Measurements from ENCODE around the gene NFKBIB. TPM values are rescaled to one million over a fixed set of nuclear protein-coding genes. Genes with fewer than 3 reads are reported as not detected.
A peak's percentile ranks its signal among the peaks of the same experiment; 100 is the strongest.

The NFKBIB gene
- total and polyA plus RNA-seq, 5 donors = 16.0 to 28.9 (median 20.6) TPM

- H3K27ac ChIP-seq (ENCODE audit: low read length) = no peak overlapping the region
Measured at GRCh38 chr19:38949580-38950367, 50.0 kb downstream of the NFKBIB start.

GRCh38 chr19:38951187-38951586 is 51.4 kb downstream of the NFKBIB start:
- 66% methylated on average over 3 of the region's 3 CpGs for WGBS
- DNase-seq (no peak), ATAC-seq (no peak)
- no peak overlapping the region for H3K4me3 ChIP-seq (ENCODE audit: low read length)
- H3K4me1 ChIP-seq (ENCODE audit: control insufficient read depth, insufficient read depth, low read length) = peaks cover 5% of the 10 kb centered on the region
- no peaks in the 10 kb centered on the region for H3K27me3 ChIP-seq (ENCODE audit: control insufficient read depth, insufficient read depth)
- no peak overlapping the region for H3K27ac ChIP-seq (ENCODE audit: low read length)
- intact Hi-C loops (cut with DNase I) = no loop called here
- H3K9me3 ChIP-seq (ENCODE audit: control insufficient read depth, low read length) = no peaks in the 10 kb centered on the region

More at GRCh38 chr19:38949580-38950367, 50.0 kb downstream of the NFKBIB start:
- intact Hi-C loops (cut with DNase I) = no loop called here
- ATAC-seq = peak; percentile 95 to 97
- H3K9me3 ChIP-seq (ENCODE audit: control insufficient read depth, low read length) = no peaks in the 10 kb centered on the region
- DNase-seq = peak; percentile 92 to 96 (median 95)
- peaks cover 5% of the 10 kb centered on the region for H3K4me1 ChIP-seq (ENCODE audit: control insufficient read depth, insufficient read depth, low read length)
- WGBS = 9% methylated on average over 72 of the region's 72 CpGs
- no peaks in the 10 kb centered on the region for H3K27me3 ChIP-seq (ENCODE audit: control insufficient read depth, insufficient read depth)
- peak overlapping the region; percentile 21 for H3K4me3 ChIP-seq (ENCODE audit: low read length)

- 78% methylated on average over 13 of the region's 13 CpGs for WGBS
- H3K27me3 ChIP-seq (ENCODE audit: control insufficient read depth, insufficient read depth) = no peaks in the 10 kb centered on the region
- H3K9me3 ChIP-seq (ENCODE audit: control insufficient read depth, low read length) = no peaks in the 10 kb centered on the region
- H3K4me3 ChIP-seq (ENCODE audit: low read length) = no peak overlapping the region
- intact Hi-C loops (cut with DNase I) = no loop called here
- no peak for DNase-seq
- peaks cover 5% of the 10 kb centered on the region for H3K4me1 ChIP-seq (ENCODE audit: control insufficient read depth, insufficient read depth, low read length)
- ATAC-seq = no peak
- no peak overlapping the region for H3K27ac ChIP-seq (ENCODE audit: low read length)
Measured at GRCh38 chr19:38952395-38953165, 52.8 kb downstream of the NFKBIB start.

GRCh38 chr19:38953677-38954076 is 53.9 kb downstream of the NFKBIB start:
- Histone ChIP-seq H3K4me1 (ENCODE audit: control insufficient read depth, insufficient read depth, low read length) (peaks cover 5% of the 10 kb centered on the region), H3K4me3 (ENCODE audit: low read length) (no peak overlapping the region), H3K27me3 (ENCODE audit: control insufficient read depth, insufficient read depth) (no peaks in the 10 kb centered on the region), H3K27ac (ENCODE audit: low read length) (no peak overlapping the region), H3K9me3 (ENCODE audit: control insufficient read depth, low read length) (no peaks in the 10 kb centered on the region)
- 71% methylated on average over 4 of the region's 4 CpGs for WGBS
- intact Hi-C loops (cut with DNase I) = no loop called here
- ATAC-seq = no peak
- no peak for DNase-seq

GRCh38 chr19:38956264-38956663 is 56.5 kb downstream of the NFKBIB start:
- intact Hi-C loops (cut with DNase I) = no loop called here
- no peaks in the 10 kb centered on the region for H3K9me3 ChIP-seq (ENCODE audit: control insufficient read depth, low read length)
- ATAC-seq (no peak), DNase-seq (no peak)
- H3K4me3 ChIP-seq (ENCODE audit: low read length) = no peak overlapping the region
- WGBS = 90% methylated on average over 2 of the region's 2 CpGs
- H3K27me3 ChIP-seq (ENCODE audit: control insufficient read depth, insufficient read depth) = no peaks in the 10 kb centered on the region
- H3K4me1 ChIP-seq (ENCODE audit: control insufficient read depth, insufficient read depth, low read length) = no peaks in the 10 kb centered on the region
- no peak overlapping the region for H3K27ac ChIP-seq (ENCODE audit: low read length)

- H3K27me3 ChIP-seq (ENCODE audit: control insufficient read depth, insufficient read depth) = no peaks in the 10 kb centered on the region
- 95% methylated on average over 2 of the region's 2 CpGs for WGBS
- no peak overlapping the region for H3K4me3 ChIP-seq (ENCODE audit: low read length)
- no peak overlapping the region for H3K27ac ChIP-seq (ENCODE audit: low read length)
- ATAC-seq (no peak), DNase-seq (no peak)
- intact Hi-C loops (cut with DNase I) = no loop called here
- H3K4me1 ChIP-seq (ENCODE audit: control insufficient read depth, insufficient read depth, low read length) = no peaks in the 10 kb centered on the region
- no peaks in the 10 kb centered on the region for H3K9me3 ChIP-seq (ENCODE audit: control insufficient read depth, low read length)
Measured at GRCh38 chr19:38958301-38958700, 58.5 kb downstream of the NFKBIB start.

Other genes with a start within 250 kb of the NFKBIB start
- gene CAPN12, start 155.5 kb upstream of the NFKBIB start, total RNA-seq = under 1 TPM; 0.22 to 0.85 (median 0.54) TPM
- 0.91 TPM for gene CAPN12, start 155.5 kb upstream of the NFKBIB start, polyA plus RNA-seq
- 1 to 10 TPM in 1 of 4 donors, under 1 TPM in 1, not detected in 2; 0.79 to 1.1 TPM for gene LGALS7, start 126.5 kb upstream of the NFKBIB start, total RNA-seq
- not detected for gene LGALS7, start 126.5 kb upstream of the NFKBIB start, polyA plus RNA-seq
- gene LGALS7B, start 110.8 kb upstream of the NFKBIB start, total RNA-seq = not detected
- 0.70 TPM for gene LGALS7B, start 110.8 kb upstream of the NFKBIB start, polyA plus RNA-seq
- gene LGALS4, start 87.0 kb upstream of the NFKBIB start, total RNA-seq = 1 to 10 TPM in 2 of 4 donors, under 1 TPM in 2; 0.56 to 1.2 (median 0.85) TPM
- gene LGALS4, start 87.0 kb upstream of the NFKBIB start, polyA plus RNA-seq = 0.45 TPM
- gene ECH1, start 68.2 kb upstream of the NFKBIB start, total RNA-seq = 100 to 1,000 TPM; 403 to 585 (median 523) TPM
- gene ECH1, start 68.2 kb upstream of the NFKBIB start, polyA plus RNA-seq = 1,015 TPM
- 100 to 1,000 TPM; 146 to 206 (median 178) TPM for gene HNRNPL, start 50.0 kb upstream of the NFKBIB start, total RNA-seq
- gene HNRNPL, start 50.0 kb upstream of the NFKBIB start, polyA plus RNA-seq = 131 TPM
- gene RINL, start 21.7 kb upstream of the NFKBIB start, total RNA-seq = 1 to 10 TPM; 3.1 to 4.6 (median 3.5) TPM
- gene RINL, start 21.7 kb upstream of the NFKBIB start, polyA plus RNA-seq = 7.2 TPM
- gene SIRT2, start 351 bp upstream of the NFKBIB start, total RNA-seq = 10 to 100 TPM; 57.6 to 75.9 (median 60.3) TPM
- gene SIRT2, start 351 bp upstream of the NFKBIB start, polyA plus RNA-seq = 96.5 TPM
- gene CCER2, start 12.2 kb downstream of the NFKBIB start, total RNA-seq = under 1 TPM in 2 of 4 donors, not detected in 2; 0.29 to 0.33 TPM
- gene CCER2, start 12.2 kb downstream of the NFKBIB start, polyA plus RNA-seq = 0.14 TPM
- gene SARS2, start 30.8 kb downstream of the NFKBIB start, total RNA-seq = 10 to 100 TPM; 15.5 to 20.3 (median 16.4) TPM
- 18.5 TPM for gene SARS2, start 30.8 kb downstream of the NFKBIB start, polyA plus RNA-seq
- 10 to 100 TPM; 49.9 to 68.7 (median 56.7) TPM for gene MRPS12, start 31.0 kb downstream of the NFKBIB start, total RNA-seq
- 80.5 TPM for gene MRPS12, start 31.0 kb downstream of the NFKBIB start, polyA plus RNA-seq
- gene FBXO17, start 75.8 kb downstream of the NFKBIB start, total RNA-seq = 10 to 100 TPM in 3 of 4 donors, 1 to 10 TPM in 1; 8.5 to 12.9 (median 11.7) TPM
- gene FBXO17, start 75.8 kb downstream of the NFKBIB start, polyA plus RNA-seq = 8.2 TPM
- 10 to 100 TPM; 18.4 to 26.4 (median 20.2) TPM for gene FBXO27, start 132.6 kb downstream of the NFKBIB start, total RNA-seq
- 10.9 TPM for gene FBXO27, start 132.6 kb downstream of the NFKBIB start, polyA plus RNA-seq
- not detected for gene ACP7, start 184.4 kb downstream of the NFKBIB start, total RNA-seq
- gene ACP7, start 184.4 kb downstream of the NFKBIB start, polyA plus RNA-seq = not detected
- gene PAK4, start 225.8 kb downstream of the NFKBIB start, total RNA-seq = 10 to 100 TPM; 19.9 to 24.4 (median 21.7) TPM
- gene PAK4, start 225.8 kb downstream of the NFKBIB start, polyA plus RNA-seq = 15.1 TPM

All from right cardiac atrium (tissue), 5 donors.